GM12872 (cell line): ENCODE data around the gene PRKCZ.

Experiments used
- TF ChIP-seq, protein P1 (sequence below): IDR thresholded peaks from 3 replicates; pipeline ENCODE4 v1.5.1; 2011; ENCODE audit warnings: low read depth, mild to moderate bottlenecking, low read length, moderate library complexity; ENCODE audit not compliant: insufficient read depth

PRKCZ gene

DNA sequence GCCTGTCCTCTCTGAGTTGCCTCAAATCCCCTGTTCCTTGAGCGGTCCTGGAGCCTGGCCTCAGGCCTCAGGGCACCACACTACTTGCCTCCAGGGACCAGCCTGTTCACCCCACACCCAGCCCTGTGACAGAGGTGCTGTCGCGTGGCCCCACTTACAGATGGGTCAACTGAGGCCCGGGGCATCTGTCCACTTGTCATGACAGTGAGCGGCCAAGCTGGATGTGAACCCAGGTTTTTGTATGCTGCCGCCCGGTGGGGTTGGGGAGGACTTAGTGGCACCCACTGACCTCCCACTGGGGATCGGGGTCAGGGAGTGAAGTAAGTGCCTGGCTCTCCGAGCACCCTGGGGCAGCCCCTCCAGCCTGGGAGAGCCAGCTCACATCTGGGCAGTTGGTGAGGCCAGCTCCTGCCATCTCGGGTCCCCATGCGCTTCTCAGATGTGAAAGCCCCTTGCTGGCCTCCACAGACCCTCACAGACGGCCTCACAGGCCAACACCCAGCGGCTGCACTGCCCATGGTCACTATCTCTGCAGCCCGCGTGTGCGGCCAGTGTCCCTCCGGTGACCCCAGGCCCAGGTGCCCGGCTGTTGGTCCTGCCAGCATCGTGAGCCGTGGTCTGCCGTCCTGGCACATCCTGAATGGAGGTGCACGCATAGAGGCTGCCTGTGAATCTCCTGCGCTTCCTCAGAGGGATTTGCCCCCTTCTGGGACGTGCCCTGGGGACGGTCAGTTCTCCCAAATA, 153.6 kb downstream of the PRKCZ start:
- TF ChIP-seq, protein P1, sequence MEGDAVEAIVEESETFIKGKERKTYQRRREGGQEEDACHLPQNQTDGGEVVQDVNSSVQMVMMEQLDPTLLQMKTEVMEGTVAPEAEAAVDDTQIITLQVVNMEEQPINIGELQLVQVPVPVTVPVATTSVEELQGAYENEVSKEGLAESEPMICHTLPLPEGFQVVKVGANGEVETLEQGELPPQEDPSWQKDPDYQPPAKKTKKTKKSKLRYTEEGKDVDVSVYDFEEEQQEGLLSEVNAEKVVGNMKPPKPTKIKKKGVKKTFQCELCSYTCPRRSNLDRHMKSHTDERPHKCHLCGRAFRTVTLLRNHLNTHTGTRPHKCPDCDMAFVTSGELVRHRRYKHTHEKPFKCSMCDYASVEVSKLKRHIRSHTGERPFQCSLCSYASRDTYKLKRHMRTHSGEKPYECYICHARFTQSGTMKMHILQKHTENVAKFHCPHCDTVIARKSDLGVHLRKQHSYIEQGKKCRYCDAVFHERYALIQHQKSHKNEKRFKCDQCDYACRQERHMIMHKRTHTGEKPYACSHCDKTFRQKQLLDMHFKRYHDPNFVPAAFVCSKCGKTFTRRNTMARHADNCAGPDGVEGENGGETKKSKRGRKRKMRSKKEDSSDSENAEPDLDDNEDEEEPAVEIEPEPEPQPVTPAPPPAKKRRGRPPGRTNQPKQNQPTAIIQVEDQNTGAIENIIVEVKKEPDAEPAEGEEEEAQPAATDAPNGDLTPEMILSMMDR, result no peak

GRCh38 chr1:2204415-2205190, 154.4 kb downstream of the PRKCZ start:
- TF ChIP-seq, protein P1, result no peak

- TF ChIP-seq, protein P1, result no peak
Measured at GRCh38 chr1:2205191-2205952, 155.2 kb downstream of the PRKCZ start.

DNA sequence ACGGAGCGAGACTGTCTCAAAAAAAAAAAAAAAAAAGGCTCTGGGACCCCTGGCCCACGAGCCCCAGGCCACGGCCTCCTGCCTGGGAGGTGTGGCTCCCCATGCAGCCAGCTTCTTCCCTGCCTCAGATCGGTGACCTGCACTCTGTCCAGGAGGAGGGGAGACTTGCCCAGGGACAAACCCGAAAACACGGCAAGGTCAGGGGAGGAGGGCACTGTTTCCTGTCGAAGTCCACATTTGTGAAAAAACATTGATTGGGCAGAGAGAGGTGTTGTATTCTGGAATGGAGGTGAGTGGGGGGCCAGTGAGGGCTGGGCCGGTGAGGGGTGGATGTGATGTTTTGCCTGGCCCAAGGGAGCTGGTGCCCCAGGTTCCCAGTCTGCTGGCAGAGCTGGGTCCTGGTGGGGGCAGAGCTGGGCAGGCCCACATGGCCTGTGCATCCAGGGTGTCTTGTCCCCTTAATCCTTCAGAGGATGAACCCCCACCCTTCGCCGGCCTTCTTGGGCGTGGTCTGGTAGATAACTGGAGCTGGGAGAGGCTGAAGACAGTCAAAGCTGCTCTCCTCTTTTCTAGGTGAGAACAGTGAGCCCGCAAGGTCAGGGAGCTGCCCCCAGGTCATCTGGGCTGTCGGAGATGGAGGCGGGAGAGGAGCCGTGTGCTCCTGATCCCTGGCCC, 156.7 kb downstream of the PRKCZ start:
- TF ChIP-seq, protein P1, result no peak

DNA sequence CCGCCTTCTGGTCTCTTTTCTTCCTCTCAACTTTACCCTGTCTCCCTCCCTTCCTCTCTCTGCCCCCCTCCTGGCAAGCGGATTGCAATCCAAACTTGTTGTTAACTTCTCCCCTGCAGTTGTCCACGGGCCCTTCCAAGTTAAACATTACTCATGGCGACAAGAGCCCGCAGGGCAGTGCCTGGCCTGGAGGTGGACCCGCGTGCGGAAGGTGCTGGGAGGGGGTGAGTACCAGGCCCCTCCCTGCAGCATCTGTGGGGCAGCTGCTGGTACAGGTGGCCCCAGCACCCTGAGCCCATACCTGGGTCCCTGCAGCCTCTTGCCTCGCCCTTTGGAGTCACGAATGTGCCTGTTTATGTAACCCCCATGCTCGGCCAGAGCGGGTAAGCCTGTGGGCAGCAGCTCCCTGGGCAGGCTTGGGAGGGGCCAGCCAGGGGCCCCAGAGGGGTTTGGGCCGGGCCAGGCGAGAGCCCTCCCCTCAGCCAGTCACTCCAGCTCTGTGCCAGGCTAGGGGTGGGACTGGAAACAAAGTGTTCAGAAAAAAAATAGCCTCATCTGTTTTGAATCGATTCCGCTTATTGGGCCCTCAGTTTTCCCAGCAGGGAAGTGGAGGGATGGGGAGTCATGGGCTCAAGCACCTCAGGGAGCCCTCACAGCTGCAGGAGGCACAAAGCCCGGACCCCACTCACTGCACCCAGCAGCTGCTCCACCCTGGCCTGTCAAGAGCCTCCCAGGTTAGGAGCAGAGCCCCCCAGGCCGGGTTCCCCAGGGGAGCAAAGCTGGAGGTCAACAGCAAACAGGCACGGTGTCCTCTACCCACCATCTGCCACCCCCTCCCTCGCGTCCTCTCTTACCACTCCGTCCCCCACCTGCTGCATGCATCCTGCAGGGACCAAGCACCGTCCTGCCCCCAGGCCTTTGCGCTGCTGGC, 158.4 kb downstream of the PRKCZ start:
- TF ChIP-seq, protein P1, result no peak

- TF ChIP-seq, protein P1, result no peak
Measured at GRCh38 chr1:2209400-2210083, 159.3 kb downstream of the PRKCZ start.
